Measurements from ENCODE around the gene ZBTB7A.

Gene ZBTB7A

DNA sequence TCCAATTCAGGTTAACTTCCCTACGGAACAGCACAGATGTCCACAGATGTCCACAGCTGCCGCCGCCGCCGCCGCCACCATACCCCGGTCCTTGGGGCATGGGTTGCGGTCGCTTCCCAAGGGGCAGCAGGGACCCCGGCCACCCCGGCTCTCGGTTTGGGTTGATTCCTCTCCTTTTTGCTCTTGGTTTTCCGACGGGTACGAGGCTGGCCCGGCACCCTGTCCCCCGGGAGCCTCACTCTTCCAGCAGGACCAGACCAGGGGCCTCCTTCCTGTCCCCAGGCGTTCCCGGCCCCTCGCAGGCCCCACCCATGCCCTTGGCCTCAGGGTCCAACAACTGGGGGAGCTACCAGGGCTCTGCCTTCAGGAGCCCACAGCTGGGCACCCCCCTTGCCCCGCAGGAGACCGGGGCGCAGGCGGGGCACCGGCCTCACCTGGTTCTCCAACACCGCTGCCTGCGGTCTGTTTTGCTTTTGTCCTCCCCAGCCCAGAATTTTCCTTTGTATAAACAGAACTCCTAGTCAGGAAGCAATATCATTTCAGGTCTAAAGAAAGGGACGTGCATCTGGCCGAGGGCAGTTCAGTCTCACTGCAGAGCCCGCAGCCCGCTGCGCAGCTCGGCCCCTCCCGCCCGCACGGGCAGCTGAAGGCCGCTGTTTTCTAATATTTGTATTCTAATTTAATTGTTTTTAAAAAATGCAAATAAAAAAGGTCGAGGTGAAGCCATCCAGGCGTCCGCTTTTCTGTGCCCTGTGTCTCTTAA, 27.9 kb downstream of the ZBTB7A start:
- no peak for DNase-seq (ENCODE audit: low read depth in 1 of 2, low spot score in 1 of 2)

DNA sequence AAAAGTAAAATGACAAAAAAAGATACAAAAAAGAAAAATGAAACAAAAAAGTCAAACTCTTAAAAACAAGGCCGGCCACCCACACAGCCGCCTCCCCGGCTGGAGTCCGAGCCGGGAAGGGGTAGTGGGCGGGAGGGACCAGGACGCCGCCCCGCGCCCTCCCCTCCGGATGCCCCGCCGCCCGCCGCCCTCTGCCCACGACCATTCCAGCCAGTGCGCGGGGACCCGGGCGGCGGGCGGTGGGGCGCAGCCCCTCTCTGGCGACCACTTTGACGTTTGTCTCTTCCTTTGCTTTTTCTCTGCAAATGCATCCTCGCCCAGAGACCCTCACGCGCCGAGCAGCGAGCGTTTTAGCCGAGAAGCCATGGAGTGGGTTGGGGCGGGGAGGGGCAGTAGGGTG, 28.6 kb downstream of the ZBTB7A start:
- no peak for DNase-seq (ENCODE audit: low read depth in 1 of 2, low spot score in 1 of 2)

DNA sequence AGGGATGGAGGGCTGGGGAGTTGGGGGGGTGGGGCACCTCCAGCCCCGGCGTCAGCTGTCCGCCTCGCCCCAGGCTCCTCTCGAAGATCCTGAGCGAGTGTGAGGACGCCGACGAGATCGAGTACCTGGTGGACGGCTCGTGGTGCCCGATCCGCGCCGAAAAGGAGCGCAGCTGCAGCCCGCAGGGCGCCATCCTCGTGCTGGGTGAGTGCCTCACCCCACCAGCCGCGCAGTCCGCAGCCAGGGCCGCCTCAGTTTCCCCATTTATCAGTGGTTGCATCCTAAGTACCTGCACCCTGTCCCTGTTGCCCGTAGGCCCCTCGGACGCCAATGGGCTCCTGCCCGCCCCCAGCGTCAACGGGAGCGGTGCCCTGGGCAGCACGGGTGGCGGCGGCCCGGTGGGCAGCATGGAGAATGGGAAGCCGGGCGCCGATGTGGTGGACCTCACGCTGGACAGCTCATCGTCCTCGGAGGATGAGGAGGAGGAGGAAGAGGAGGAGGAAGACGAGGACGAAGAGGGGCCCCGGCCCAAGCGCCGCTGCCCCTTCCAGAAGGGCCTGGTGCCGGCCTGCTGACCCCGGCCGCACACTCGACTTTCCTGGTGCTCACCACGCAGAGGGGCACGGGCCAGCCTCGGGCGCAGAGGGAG, 29.3 kb downstream of the ZBTB7A start:
- DNase-seq (ENCODE audit: low read depth in 1 of 2, low spot score in 1 of 2): no peak

DNA sequence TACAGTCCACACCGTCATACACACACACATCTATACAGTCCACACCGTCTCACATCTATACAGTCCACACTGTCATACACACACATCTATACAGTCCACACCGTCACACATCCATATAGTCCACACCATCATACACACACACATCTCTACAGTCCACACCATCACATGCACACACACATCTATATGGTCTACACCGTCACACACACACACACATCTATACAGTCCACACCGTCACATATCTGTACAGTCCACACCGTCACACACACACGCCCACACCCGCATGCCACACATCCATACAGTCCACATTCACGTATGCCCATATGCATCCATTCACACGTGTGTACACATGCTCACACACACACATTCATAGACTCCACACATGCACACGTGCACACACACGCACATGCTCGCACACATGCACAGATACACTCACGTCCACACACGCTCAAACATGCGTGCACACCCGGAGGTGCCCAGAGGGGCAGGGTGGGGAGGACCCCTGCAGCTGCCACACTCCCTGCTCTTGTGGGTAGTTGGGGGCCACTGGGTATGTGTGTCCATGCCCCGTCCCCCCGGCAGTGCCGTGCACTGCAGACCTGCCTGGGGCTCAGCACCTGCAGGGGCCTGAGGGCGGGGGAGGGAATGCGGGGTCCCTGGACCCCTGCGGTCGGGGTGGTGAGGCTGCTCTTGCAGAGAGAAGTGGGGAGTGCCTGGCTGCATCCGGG, 30.0 kb downstream of the ZBTB7A start:
- no peak for DNase-seq (ENCODE audit: low read depth in 1 of 2, low spot score in 1 of 2)

DNA sequence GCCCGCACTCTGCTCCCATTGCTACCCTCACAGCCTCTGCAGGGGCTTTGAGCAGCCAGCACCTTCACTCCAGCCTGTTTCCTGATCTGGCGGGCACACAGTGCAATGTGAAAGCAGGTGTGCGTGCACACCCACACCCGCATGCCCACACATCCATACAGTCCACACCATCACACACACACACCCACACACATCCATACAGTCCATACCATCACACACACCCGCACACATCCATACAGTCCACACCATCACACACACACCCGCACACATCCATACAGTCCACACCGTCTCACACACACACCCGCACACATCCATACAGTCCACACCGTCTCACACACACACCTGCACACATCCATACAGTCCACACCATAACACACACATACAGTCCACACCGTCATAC, 31.1 kb downstream of the ZBTB7A start:
- DNase-seq (ENCODE audit: low read depth in 1 of 2, low spot score in 1 of 2): no peak

DNA sequence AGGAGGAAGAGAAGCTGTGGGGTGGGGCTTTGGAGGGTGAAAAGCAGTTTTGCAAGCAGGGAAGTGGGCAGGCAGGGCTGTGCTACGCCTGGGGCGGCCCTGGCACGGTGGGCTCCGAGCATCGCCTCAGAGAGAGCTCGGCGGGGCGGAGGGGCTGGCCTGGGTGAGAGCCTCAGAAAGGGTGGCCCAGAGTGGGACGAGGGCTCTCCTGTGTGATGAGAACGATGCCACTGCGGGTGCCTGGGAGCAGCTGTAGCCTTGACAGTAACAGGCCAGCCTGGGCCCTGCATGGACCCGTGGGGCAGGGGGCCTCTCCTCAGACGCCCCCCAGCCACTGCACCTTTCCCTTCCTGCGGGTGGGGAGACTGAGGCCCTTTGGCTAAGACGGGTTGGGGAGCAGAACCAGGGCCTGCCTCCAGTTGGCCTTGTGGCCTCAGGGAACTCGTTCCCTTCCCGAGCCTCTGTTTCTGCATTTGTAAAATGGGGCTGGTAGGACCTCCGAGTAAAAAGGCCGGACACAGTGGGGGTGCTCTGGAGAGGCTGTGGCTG, 31.6 kb downstream of the ZBTB7A start:
- DNase-seq (ENCODE audit: low read depth in 1 of 2, low spot score in 1 of 2): no peak

GRCh38 chr19:4034048-4035017, 32.4 kb downstream of the ZBTB7A start:
- no peak for DNase-seq (ENCODE audit: low read depth in 1 of 2, low spot score in 1 of 2)

DNA sequence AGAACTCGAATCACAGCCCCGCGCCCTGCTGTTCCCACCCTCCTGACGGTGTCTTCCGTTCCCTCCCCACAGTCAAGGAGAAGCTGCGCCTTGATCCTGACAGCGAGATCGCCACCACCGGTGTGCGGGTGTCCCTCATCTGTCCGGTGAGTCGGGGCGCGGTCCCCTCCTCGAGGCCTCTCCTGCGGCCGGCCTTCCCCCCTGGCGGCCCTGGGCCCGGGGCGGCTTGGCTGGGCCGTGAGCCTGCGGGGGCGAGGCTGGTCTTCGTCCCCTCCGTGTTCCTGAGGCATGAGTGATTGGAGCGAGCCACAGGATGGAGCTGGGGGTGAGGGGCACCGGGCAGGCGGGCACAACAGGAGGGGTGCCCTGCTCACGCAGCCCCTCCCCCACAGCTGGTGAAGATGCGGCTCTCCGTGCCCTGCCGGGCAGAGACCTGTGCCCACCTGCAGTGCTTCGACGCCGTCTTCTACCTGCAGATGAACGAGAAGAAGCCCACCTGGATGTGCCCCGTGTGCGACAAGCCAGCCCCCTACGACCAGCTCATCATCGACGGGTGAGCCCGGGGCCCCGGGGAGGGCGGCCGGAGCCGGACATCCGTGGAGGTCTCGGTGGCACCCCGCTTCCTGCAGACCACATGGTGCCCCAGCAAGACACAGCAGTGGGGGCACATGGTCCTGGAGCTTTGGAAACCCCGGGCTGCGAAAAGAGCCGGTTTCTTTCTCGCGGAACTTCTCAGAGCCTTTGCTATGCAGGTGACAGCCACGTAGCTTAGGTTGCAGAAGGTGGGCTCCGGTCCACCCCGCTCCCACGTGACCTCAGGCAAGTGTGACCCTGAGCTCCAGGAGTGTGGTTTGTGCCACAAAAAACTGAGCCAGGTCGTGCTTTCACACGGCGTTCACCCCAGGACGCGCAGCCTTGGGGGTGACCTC, 33.4 kb downstream of the ZBTB7A start:
- no peak for DNase-seq (ENCODE audit: low read depth in 1 of 2, low spot score in 1 of 2)

DNA sequence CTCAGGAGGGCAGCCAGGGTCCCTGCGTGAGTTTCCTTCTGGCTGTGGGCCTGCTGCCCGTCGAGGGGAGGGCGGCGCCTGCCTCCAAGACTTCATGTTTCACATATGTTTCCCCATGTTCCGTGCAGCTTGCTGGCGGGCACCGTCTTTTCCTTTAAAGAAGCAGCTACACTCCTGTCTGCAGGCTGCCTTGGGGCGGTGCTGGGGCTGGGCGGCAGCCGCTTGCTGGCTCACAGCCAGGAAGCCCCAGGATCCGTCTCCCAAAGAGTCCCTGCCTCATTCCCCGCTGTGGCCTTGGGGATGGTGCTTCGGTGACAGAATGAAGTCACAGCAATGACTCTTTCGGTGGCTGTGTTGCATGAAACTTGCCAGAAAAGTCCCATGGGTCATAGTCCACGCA, 34.3 kb downstream of the ZBTB7A start:
- DNase-seq (ENCODE audit: low read depth in 1 of 2, low spot score in 1 of 2): no peak

GRCh38 chr19:4031420-4031819, 35.3 kb downstream of the ZBTB7A start:
- DNase-seq (ENCODE audit: low read depth in 1 of 2, low spot score in 1 of 2): no peak

DNA sequence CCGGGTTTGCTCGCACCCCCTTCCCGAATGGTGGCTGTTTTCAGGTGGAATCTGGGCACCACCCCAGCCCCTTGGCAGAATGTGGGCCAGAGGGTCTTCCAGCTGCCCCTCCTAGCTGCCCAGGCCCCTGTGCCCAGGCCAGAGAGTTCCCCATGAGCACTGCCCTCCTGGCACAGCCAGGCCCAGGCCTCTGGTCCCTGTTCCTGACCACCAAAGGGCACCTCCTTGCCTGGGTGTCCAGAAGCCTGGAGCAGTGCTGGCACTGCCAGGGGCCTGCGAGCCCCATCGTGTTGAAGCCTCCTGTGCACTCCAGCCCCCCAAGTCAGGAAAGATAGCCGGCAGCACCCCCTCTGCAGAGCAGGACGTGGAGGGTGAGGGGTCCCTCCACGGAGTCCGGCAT, 35.7 kb downstream of the ZBTB7A start:
- DNase-seq (ENCODE audit: low read depth in 1 of 2, low spot score in 1 of 2): no peak

- DNase-seq (ENCODE audit: low read depth in 1 of 2, low spot score in 1 of 2): no peak
Measured at GRCh38 chr19:4030552-4030951, 36.1 kb downstream of the ZBTB7A start.

- DNase-seq (ENCODE audit: low read depth in 1 of 2, low spot score in 1 of 2): no peak
Measured at GRCh38 chr19:4029247-4029614, 37.5 kb downstream of the ZBTB7A start.

- DNase-seq (ENCODE audit: low read depth in 1 of 2, low spot score in 1 of 2): no peak
Measured at GRCh38 chr19:4028334-4029246, 38.1 kb downstream of the ZBTB7A start.

DNA sequence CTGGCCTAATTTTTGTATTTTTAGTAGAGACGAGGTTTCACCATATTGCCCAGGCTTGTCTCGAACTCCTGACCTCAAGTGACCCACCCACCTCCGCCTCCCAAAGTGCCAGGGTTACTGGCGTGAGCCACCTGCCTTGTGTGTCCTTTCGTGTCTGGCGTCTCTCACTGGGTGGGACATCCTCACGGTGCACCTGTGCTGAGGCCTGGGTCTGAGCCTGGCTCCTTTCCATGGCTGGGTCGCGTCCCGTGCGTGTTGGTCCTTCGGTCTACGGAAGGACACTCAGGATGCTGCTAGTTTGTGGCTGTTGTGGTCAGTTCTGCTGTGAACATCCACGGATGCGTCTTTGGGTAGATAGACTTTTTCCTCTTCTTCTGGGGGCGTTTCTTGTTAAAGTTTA, 39.6 kb downstream of the ZBTB7A start:
- DNase-seq (ENCODE audit: low read depth in 1 of 2, low spot score in 1 of 2): no peak

- no peak for DNase-seq (ENCODE audit: low read depth in 1 of 2, low spot score in 1 of 2)
Measured at GRCh38 chr19:4025317-4025716, 41.4 kb downstream of the ZBTB7A start.

DNA sequence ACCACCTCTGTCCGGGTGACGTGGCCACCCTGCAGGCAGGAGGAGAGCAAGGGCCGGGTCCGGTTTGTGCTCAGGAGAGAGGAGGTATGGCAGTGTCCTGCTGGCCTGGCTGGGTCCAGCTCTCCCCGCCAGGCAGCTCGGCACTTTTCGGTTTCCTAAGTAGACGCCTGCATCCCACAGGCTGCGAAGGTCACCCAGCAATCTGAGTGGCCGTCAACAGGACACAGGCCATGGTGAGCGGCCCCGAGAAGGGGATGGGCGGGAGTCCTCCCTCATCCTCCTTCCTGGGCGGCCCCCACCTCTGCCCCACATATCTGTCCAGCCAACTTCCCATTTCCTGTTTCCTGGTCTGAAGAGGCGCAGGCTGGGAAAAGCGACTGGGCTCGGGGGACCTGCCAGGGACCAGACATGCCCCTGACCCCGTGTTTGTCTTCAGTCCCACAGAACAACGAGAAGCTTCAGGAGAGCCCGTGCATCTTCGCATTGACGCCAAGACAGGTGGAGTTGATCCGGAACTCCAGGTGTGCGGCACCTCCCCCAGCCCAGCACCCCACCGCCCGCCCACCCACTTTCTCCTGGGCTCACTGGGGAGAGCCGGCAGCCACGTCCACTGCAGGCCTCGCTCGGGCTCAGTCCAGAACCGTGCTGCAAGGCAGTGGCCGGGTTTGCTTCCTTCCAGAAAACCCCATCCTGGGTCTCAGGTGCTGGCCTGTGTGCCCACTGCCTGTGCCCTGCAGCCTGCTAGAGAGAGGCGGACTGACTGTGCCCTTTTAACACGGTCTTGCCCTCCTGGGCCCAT, 42.9 kb downstream of the ZBTB7A start:
- no peak for DNase-seq (ENCODE audit: low read depth in 1 of 2, low spot score in 1 of 2)

DNA sequence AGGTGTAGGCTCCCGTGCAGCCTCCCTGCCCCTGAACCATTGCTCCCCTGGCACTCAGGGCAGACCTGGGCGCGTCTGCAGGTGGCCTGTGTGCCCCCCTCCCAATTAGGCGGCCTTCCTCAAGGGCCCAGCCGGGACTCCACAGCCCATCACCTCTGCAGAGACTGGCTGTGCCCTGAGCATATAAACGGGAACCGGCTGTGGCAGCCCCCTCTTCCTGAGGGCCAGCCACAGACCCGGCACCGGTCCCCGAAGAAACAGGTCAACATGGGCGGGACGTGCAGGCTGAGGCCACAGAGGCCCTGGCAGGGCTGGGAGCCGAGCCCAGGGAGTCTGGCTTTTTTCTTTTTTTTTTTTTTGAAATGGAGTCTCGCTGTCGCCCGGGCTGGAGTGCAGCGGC, 47.1 kb downstream of the ZBTB7A start:
- no peak for DNase-seq (ENCODE audit: low read depth in 1 of 2, low spot score in 1 of 2)
